Adipocyte (in vitro differentiated cells): Measurements from ENCODE around the gene UGT1A5.
A peak's percentile ranks its signal among the peaks of the same experiment; 100 is the strongest.

ENCODE experiments used
- DNase-seq: peaks from one replicate; pipeline ENCODE4 v3.0.0-alpha.2; 2015; ENCODE audit warnings: low read depth
- H3K27me3 ChIP-seq: replicated peaks from 2 replicates; pipeline ENCODE4 v1.7.0; 2013; ENCODE audit warnings: mild to moderate bottlenecking, low read length, moderate library complexity; ENCODE audit not compliant: control insufficient read depth, insufficient read depth
- H3K36me3 ChIP-seq: 2 replicates; pipeline ENCODE4 v1.7.0; 2013; ENCODE audit warnings: low read length, mild to moderate bottlenecking, moderate library complexity; ENCODE audit not compliant: control insufficient read depth, insufficient read depth, severe bottlenecking
- H3K4me1 ChIP-seq: 2 replicates; pipeline ENCODE4 v1.7.0; 2013; ENCODE audit warnings: mild to moderate bottlenecking, low read length, moderate library complexity; ENCODE audit not compliant: control insufficient read depth, insufficient read depth
- H3K4me3 ChIP-seq: 2 replicates; pipeline ENCODE4 v1.7.0; 2013; ENCODE audit warnings: mild to moderate bottlenecking, low read length, moderate library complexity
- H3K9ac ChIP-seq: 2 replicates; pipeline ENCODE4 v1.7.0; 2013; ENCODE audit warnings: mild to moderate bottlenecking, low read length, moderate library complexity
- H3K9me3 ChIP-seq: 2 replicates; pipeline ENCODE4 v1.7.0; 2013; ENCODE audit warnings: mild to moderate bottlenecking, low read length, moderate library complexity; ENCODE audit not compliant: control insufficient read depth

Gene UGT1A5

GRCh38 chr2:233816334-233816733, 103.6 kb downstream of the UGT1A5 start:
- DNase-seq = peak; percentile 15
- Histone ChIP-seq H3K9me3 (no peaks in the 10 kb centered on the region), H3K27me3 (peaks cover 2% of the 10 kb centered on the region), H3K4me1 (peaks cover 28% of the 10 kb centered on the region), H3K36me3 (no peaks in the 10 kb centered on the region), H3K9ac (peak overlapping the region; percentile 35), H3K4me3 (no peak overlapping the region)

- Histone ChIP-seq H3K36me3 (no peaks in the 10 kb centered on the region), H3K27me3 (peaks cover 4% of the 10 kb centered on the region), H3K4me1 (peaks cover 28% of the 10 kb centered on the region), H3K9ac (peak overlapping the region; percentile 35), H3K4me3 (no peak overlapping the region), H3K9me3 (no peaks in the 10 kb centered on the region)
- peak; percentile 37 for DNase-seq
These were observed 104.1 kb downstream of the UGT1A5 start for GRCh38 chr2:233816771-233817170.

GRCh38 chr2:233817361-233817911, 104.7 kb downstream of the UGT1A5 start:
- H3K36me3 ChIP-seq = no peaks in the 10 kb centered on the region
- DNase-seq = peak; percentile 24
- H3K9me3 ChIP-seq = no peaks in the 10 kb centered on the region
- peaks cover 4% of the 10 kb centered on the region for H3K27me3 ChIP-seq
- H3K4me3 ChIP-seq = no peak overlapping the region
- peaks cover 28% of the 10 kb centered on the region for H3K4me1 ChIP-seq
- peak overlapping the region; percentile 34 for H3K9ac ChIP-seq

- H3K4me1 ChIP-seq = peaks cover 28% of the 10 kb centered on the region
- H3K27me3 ChIP-seq = peaks cover 4% of the 10 kb centered on the region
- H3K9me3 ChIP-seq = no peaks in the 10 kb centered on the region
- H3K36me3 ChIP-seq = no peaks in the 10 kb centered on the region
- DNase-seq = no peak
- H3K4me3 ChIP-seq = no peak overlapping the region
- peak overlapping the region; percentile 34 for H3K9ac ChIP-seq
These were observed 105.4 kb downstream of the UGT1A5 start for GRCh38 chr2:233817995-233818638.

- no peak overlapping the region for H3K4me3 ChIP-seq
- H3K27me3 ChIP-seq = peaks cover 4% of the 10 kb centered on the region
- no peaks in the 10 kb centered on the region for H3K36me3 ChIP-seq
- H3K9me3 ChIP-seq = no peaks in the 10 kb centered on the region
- no peak for DNase-seq
- H3K9ac ChIP-seq = no peak overlapping the region
- peaks cover 28% of the 10 kb centered on the region for H3K4me1 ChIP-seq
These were observed 106.2 kb downstream of the UGT1A5 start for GRCh38 chr2:233818639-233819621.

GRCh38 chr2:233819884-233820773, 107.4 kb downstream of the UGT1A5 start:
- Histone ChIP-seq H3K9ac (no peak overlapping the region), H3K27me3 (peaks cover 4% of the 10 kb centered on the region), H3K4me3 (no peak overlapping the region), H3K36me3 (no peaks in the 10 kb centered on the region), H3K9me3 (no peaks in the 10 kb centered on the region), H3K4me1 (peaks cover 28% of the 10 kb centered on the region)
- DNase-seq = peak; percentile 11

- DNase-seq = no peak
- Histone ChIP-seq H3K9me3 (no peaks in the 10 kb centered on the region), H3K9ac (no peak overlapping the region), H3K36me3 (no peaks in the 10 kb centered on the region), H3K27me3 (peaks cover 4% of the 10 kb centered on the region), H3K4me1 (peaks cover 28% of the 10 kb centered on the region), H3K4me3 (no peak overlapping the region)
These were observed 108.0 kb downstream of the UGT1A5 start for GRCh38 chr2:233820774-233821105.

- DNase-seq = no peak
- no peak overlapping the region for H3K9ac ChIP-seq
- H3K4me1 ChIP-seq = peaks cover 25% of the 10 kb centered on the region
- no peak overlapping the region for H3K4me3 ChIP-seq
- H3K27me3 ChIP-seq = peaks cover 4% of the 10 kb centered on the region
- no peaks in the 10 kb centered on the region for H3K36me3 ChIP-seq
- peaks cover under 1% of the 10 kb centered on the region for H3K9me3 ChIP-seq
These were observed 108.5 kb downstream of the UGT1A5 start for GRCh38 chr2:233821196-233821595.

- H3K4me1 ChIP-seq = peaks cover 20% of the 10 kb centered on the region
- H3K9ac ChIP-seq = no peak overlapping the region
- H3K9me3 ChIP-seq = peaks cover 6% of the 10 kb centered on the region
- H3K36me3 ChIP-seq = no peaks in the 10 kb centered on the region
- H3K27me3 ChIP-seq = peaks cover 4% of the 10 kb centered on the region
- no peak for DNase-seq
- H3K4me3 ChIP-seq = no peak overlapping the region
These were observed 109.0 kb downstream of the UGT1A5 start for GRCh38 chr2:233821709-233822100.

- Histone ChIP-seq H3K27me3 (peaks cover 4% of the 10 kb centered on the region), H3K9ac (no peak overlapping the region), H3K36me3 (no peaks in the 10 kb centered on the region), H3K4me3 (no peak overlapping the region), H3K9me3 (peaks cover 8% of the 10 kb centered on the region), H3K4me1 (peaks cover 15% of the 10 kb centered on the region)
- no peak for DNase-seq
These were observed 109.5 kb downstream of the UGT1A5 start for GRCh38 chr2:233822101-233822771.
